Natural killer cell (primary cell): ENCODE data around the gene ENGASE. TPM values are rescaled to one million over a fixed set of nuclear protein-coding genes. Genes with fewer than 3 reads are reported as not detected.

Experiments used
- ATAC-seq, 3 donors: fragments of 150-1000 bp in 2 of 3; fragments of 200-7000 bp in 1 of 3; cut with Tn5 transposase; 1 replicate in 1 of 3; 2 replicates in 2 of 3; pipeline ENCODE4 v1.10.0; 2021; ENCODE audit warnings: mild to moderate bottlenecking in 2 of 3, moderate library complexity in 2 of 3
- DNase-seq, 2 donors: peaks; one replicate each; pipeline versions ENCODE4 v3.0.0 to v3.0.0-alpha.2; 2013 to 2021; ENCODE audit warnings: mixed read lengths in 1 of 2
- H3K27ac ChIP-seq: one replicate; pipeline ENCODE4 v1.5.1; 2013; ENCODE audit warnings: mild to moderate bottlenecking, low read length
- H3K27me3 ChIP-seq: one replicate; pipeline ENCODE4 v1.6.1; 2013; ENCODE audit warnings: low read length; ENCODE audit not compliant: control insufficient read depth, insufficient read depth
- H3K36me3 ChIP-seq: one replicate; pipeline ENCODE4 v1.6.1; 2013; ENCODE audit warnings: low read length; ENCODE audit not compliant: control insufficient read depth, insufficient read depth
- H3K4me1 ChIP-seq: one replicate; pipeline ENCODE4 v1.6.1; 2013; ENCODE audit warnings: low read length; ENCODE audit not compliant: control insufficient read depth, insufficient read depth
- H3K4me3 ChIP-seq: one replicate; pipeline ENCODE4 v1.5.1; 2013; ENCODE audit warnings: low read length
- H3K9me3 ChIP-seq: one replicate; pipeline ENCODE4 v1.6.1; 2013; ENCODE audit warnings: low read length; ENCODE audit not compliant: control insufficient read depth, insufficient read depth
- H3K27ac Mint-ChIP-seq, 2 donors: one replicate each; pipeline ENCODE4 v1.8.0; 2022; ENCODE audit warnings: mild to moderate bottlenecking in 2 of 2, mixed read lengths in 2 of 2, moderate library complexity in 1 of 2
- H3K27me3 Mint-ChIP-seq, 2 donors: one replicate each; pipeline ENCODE4 v1.8.0; 2022; ENCODE audit warnings: low read depth in 2 of 2, mixed read lengths in 2 of 2
- H3K36me3 Mint-ChIP-seq: one replicate; pipeline ENCODE4 v1.8.0; 2022; ENCODE audit warnings: mixed read lengths
- H3K4me1 Mint-ChIP-seq, 2 donors: one replicate each; pipeline ENCODE4 v1.8.0; 2022; ENCODE audit warnings: mixed read lengths in 2 of 2
- H3K4me3 Mint-ChIP-seq: one replicate; pipeline ENCODE4 v1.8.0; 2022; ENCODE audit warnings: mild to moderate bottlenecking, moderate library complexity, mixed read lengths
- H3K9me3 Mint-ChIP-seq, 2 donors: one replicate each; pipeline ENCODE4 v1.8.0; 2022; ENCODE audit warnings: mixed read lengths in 2 of 2
- CTCF ChIP-seq: fragments of 200-600 bp; IDR thresholded peaks from one replicate; pipeline ENCODE4 v1.8.0; 2022; ENCODE audit warnings: antibody characterized with exemption
- WGBS: methylation state at CpG from one replicate; pipeline ENCODE4 v1.1.7; 2013; ENCODE audit warnings: missing lambda C conversion rate; ENCODE audit not compliant: insufficient coverage; 5-methylcytosine and 5-hydroxymethylcytosine counted together
- intact Hi-C: fragments of 100-400 bp; cut with micrococcal nuclease; formaldehyde crosslinking; loops from one replicate; pipeline ENCODE4 v1.14.2; 2022
- total RNA-seq, 4 donors: library from RNA; stranded (reverse); fragments of 120-200 nt in 1 of 4; gene quantifications; one replicate each; pipeline versions ENCODE4 v1.2.3 to v1.2.4, GENCODE V29; 2013 to 2022

Gene ENGASE
- total RNA-seq, 3 donors from 2014 or later (not counting 1 experiment from before 2014, with no cell fraction given): 56.0 to 86.4 (median 56.9) TPM

GRCh38 chr17:79039886-79040285, 34.7 kb upstream of the ENGASE start:
- Mint-ChIP-seq H3K4me1 (peaks cover 0 to 7% of the 10 kb centered on the region in 2 donors), H3K27ac (no peak overlapping the region), H3K4me3 (no peak overlapping the region), H3K27me3 (peaks cover 3 to 10% of the 10 kb centered on the region in 2 donors), H3K9me3 (no peaks in the 10 kb centered on the region), H3K36me3 (no peaks in the 10 kb centered on the region)
- no peaks in the 10 kb centered on the region for H3K9me3 ChIP-seq
- 87% methylated on average over 6 of the region's 6 CpGs for WGBS
- H3K4me3 ChIP-seq: no peak overlapping the region
- H3K27me3 ChIP-seq: peaks cover 1% of the 10 kb centered on the region
- ATAC-seq: no peak
- H3K27ac ChIP-seq: no peak overlapping the region
- H3K36me3 ChIP-seq: no peaks in the 10 kb centered on the region
- no peak for TF ChIP-seq CTCF
- DNase-seq: no peak
- no peaks in the 10 kb centered on the region for H3K4me1 ChIP-seq
- intact Hi-C loops: no loop called here

DNA sequence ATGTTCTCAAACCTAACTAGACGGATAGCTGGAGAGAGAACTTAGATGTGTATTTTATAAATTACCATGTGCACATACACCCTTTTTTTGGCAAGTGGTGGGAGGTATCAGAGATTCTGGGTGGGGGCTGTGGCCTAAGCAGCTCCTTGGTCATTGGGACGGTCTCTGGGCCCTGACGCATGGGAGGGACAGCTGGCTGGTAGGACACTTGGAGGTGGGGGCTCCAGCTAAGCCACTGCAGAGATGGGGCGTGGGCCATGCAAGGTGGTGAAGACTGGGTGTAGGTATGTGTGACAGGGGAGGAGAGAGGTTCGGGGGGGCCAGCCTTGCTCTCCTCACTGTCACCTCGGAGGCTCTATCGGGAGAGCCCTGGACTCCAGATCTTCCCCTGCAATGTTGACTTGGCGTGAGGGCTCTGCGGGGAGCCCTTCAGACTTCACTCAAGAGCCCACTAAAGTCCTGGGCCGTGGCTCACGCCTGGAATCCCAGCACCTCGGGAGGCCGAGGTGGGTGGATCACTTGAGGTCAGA, 33.5 kb upstream of the ENGASE start:
- Histone ChIP-seq H3K4me3 (no peak overlapping the region), H3K27me3 (peaks cover 5% of the 10 kb centered on the region), H3K27ac (no peak overlapping the region), H3K36me3 (no peaks in the 10 kb centered on the region), H3K9me3 (no peaks in the 10 kb centered on the region), H3K4me1 (no peaks in the 10 kb centered on the region)
- WGBS: 89% methylated on average over 12 of the region's 13 CpGs
- TF ChIP-seq CTCF: no peak
- peaks cover 0 to 10% of the 10 kb centered on the region in 2 donors for H3K4me1 Mint-ChIP-seq
- DNase-seq (no peak), ATAC-seq (no peak)
- peaks cover 7 to 15% of the 10 kb centered on the region in 2 donors for H3K27me3 Mint-ChIP-seq
- H3K4me3 Mint-ChIP-seq: no peak overlapping the region
- H3K9me3 Mint-ChIP-seq: no peaks in the 10 kb centered on the region
- H3K27ac Mint-ChIP-seq: no peak overlapping the region
- intact Hi-C loops: no loop called here
- no peaks in the 10 kb centered on the region for H3K36me3 Mint-ChIP-seq

DNA sequence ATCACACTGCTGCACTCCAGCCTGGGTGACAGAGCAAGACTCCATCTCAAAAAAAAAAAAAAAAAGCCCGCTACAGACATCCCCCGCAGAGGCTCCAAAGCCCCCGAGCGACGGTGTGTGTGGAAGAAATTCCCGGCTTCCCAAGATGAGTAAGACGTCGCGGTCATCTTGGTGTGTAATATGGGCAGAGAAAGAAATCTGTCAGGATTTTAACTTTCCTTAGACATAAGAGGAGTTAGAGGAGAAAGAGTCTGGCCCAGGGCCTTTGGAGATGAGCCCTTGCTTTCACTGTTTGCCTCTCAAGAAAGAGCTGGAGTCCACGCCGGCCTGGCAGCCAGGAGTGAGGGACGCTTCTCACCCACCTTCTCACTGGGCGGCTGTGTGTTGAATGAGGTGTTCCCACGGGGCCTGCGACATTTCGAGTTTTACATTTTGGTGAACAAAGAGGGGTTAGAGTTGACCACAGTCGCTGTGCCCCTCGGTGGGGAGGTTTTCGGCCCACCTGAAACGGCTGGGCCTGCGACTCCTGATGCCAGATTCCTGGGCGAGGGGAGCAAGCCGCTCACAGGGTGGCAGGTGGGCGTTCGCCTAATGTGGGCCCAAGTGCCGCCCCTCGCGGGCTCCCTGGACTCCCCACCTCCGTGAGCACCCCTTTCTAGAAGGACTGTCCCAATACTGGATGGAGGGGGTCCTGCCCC, 32.8 kb upstream of the ENGASE start:
- intact Hi-C loops: no loop called here
- Mint-ChIP-seq H3K27ac (no peak overlapping the region), H3K4me3 (no peak overlapping the region), H3K27me3 (peaks cover 7 to 15% of the 10 kb centered on the region in 2 donors), H3K4me1 (peaks cover 0 to 10% of the 10 kb centered on the region in 2 donors), H3K36me3 (no peaks in the 10 kb centered on the region), H3K9me3 (no peaks in the 10 kb centered on the region)
- WGBS: 93% methylated on average over 29 of the region's 29 CpGs
- no peaks in the 10 kb centered on the region for H3K36me3 ChIP-seq
- TF ChIP-seq CTCF: no peak
- ATAC-seq (no peak), DNase-seq (no peak)
- H3K4me3 ChIP-seq: no peak overlapping the region
- H3K9me3 ChIP-seq: no peaks in the 10 kb centered on the region
- peaks cover 5% of the 10 kb centered on the region for H3K27me3 ChIP-seq
- H3K27ac ChIP-seq: no peak overlapping the region
- H3K4me1 ChIP-seq: no peaks in the 10 kb centered on the region
